ENCODE data around the gene HORMAD1.

- TF ChIP-seq CTCF (IDR thresholded peaks at IDR 0.05; ENCODE audit: insufficient read depth, low read length) (no peak), REST (IDR thresholded peaks at IDR 0.05; ENCODE audit: insufficient replicate concordance, low read depth) (no peak), GABPA (IDR thresholded peaks at IDR 0.05; ENCODE audit: low read depth) (no peak), SPI1 (IDR thresholded peaks at IDR 0.05; ENCODE audit: borderline replicate concordance, low read depth) (no peak)
These were observed 59.5 kb downstream of the HORMAD1 start for GRCh38 chr1:150661156-150661555.
